Left lobe of liver (tissue), 2 donors: Measurements from ENCODE around the gene RAET1G. TPM values are rescaled to one million over a fixed set of nuclear protein-coding genes. Genes with fewer than 3 reads are reported as not detected.
A peak's percentile ranks its signal among the peaks of the same experiment; 100 is the strongest.
"Not testable (repeated sequence)": the region's sequence is repeated elsewhere in the genome, so short reads cannot be mapped to it uniquely, and the experiment has no call there.

Source experiments
- ATAC-seq: fragments of 200-7000 bp; cut with Tn5 transposase; one replicate; pipeline ENCODE4 v1.9.1; 2020; ENCODE audit warnings: mild to moderate bottlenecking, moderate library complexity
- DNase-seq: peaks from one replicate; pipeline ENCODE4 v3.0.0-alpha.2; 2020; ENCODE audit warnings: low spot score
- total RNA-seq: library from RNA; stranded (reverse); gene quantifications from one replicate; pipeline ENCODE4 v1.2.1, GENCODE V29; 2021
- donor health status: DM: no; HTN: no; CAD: no; lungs with moderate emphysema.
- donor health status: DM: no; HTN: yes; CAD: no.

Gene RAET1G
- total RNA-seq, 1 donor from 2014 or later: not detected

GRCh38 chr6:149935246-149935645, 12.3 kb upstream of the RAET1G start:
- ATAC-seq (no peak), DNase-seq (no peak)

GRCh38 chr6:149934249-149935156, 11.6 kb upstream of the RAET1G start:
- ATAC-seq (peak; percentile 89), DNase-seq (peak; percentile 56)

- peak; percentile 16 for DNase-seq
- no peak for ATAC-seq
These were observed 10.5 kb upstream of the RAET1G start for GRCh38 chr6:149933461-149933860.

GRCh38 chr6:149933036-149933435, 10.1 kb upstream of the RAET1G start:
- ATAC-seq (no peak), DNase-seq (peak; percentile 21)

- DNase-seq (peak; percentile 14), ATAC-seq (no peak)
These were observed 8.6 kb upstream of the RAET1G start for GRCh38 chr6:149931501-149931900.

GRCh38 chr6:149929422-149929821, 6.5 kb upstream of the RAET1G start:
- ATAC-seq (no peak), DNase-seq (peak; percentile 15)

- ATAC-seq, DNase-seq: not testable (repeated sequence)
These were observed 4.1 kb upstream of the RAET1G start for GRCh38 chr6:149927025-149927424.

GRCh38 chr6:149925974-149926777, 3.3 kb upstream of the RAET1G start:
- ATAC-seq (peak; percentile 93), DNase-seq (peak; percentile 89)

- ATAC-seq: peak; percentile 49
- no peak for DNase-seq
These were observed 2.5 kb upstream of the RAET1G start for GRCh38 chr6:149925253-149925973.

GRCh38 chr6:149924933-149925252, 2.0 kb upstream of the RAET1G start:
- DNase-seq (no peak), ATAC-seq (no peak)

GRCh38 chr6:149924206-149924932, 1.4 kb upstream of the RAET1G start:
- no peak for ATAC-seq
- DNase-seq: no peak

- no peak for DNase-seq
- no peak for ATAC-seq
These were observed 536 bp upstream of the RAET1G start for GRCh38 chr6:149923327-149923986.

- not testable (repeated sequence) for ATAC-seq, DNase-seq
These were observed 830 bp downstream of the RAET1G start for GRCh38 chr6:149922091-149922490.

GRCh38 chr6:149921361-149921760, 1.6 kb downstream of the RAET1G start:
- no peak for DNase-seq

GRCh38 chr6:149919834-149920225, 3.1 kb downstream of the RAET1G start:
- ATAC-seq: no peak
- peak; percentile 29 for DNase-seq

More at GRCh38 chr6:149921361-149921760, 1.6 kb downstream of the RAET1G start:
- no peak for ATAC-seq

- not testable (repeated sequence) for DNase-seq, ATAC-seq
These were observed 3.6 kb downstream of the RAET1G start for GRCh38 chr6:149919126-149919833.

- no peak for DNase-seq
- no peak for ATAC-seq
These were observed 4.6 kb downstream of the RAET1G start for GRCh38 chr6:149918151-149918905.

- no peak for ATAC-seq
- no peak for DNase-seq
These were observed 5.2 kb downstream of the RAET1G start for GRCh38 chr6:149917679-149918078.
